Brain microvascular endothelial cell (primary cell): ENCODE data around the gene ADGRG1.

Experiments used
- DNase-seq: peaks from one replicate; pipeline ENCODE4 v3.0.0-alpha.2; 2020
- H3K27ac ChIP-seq: fragments of 250-450 bp; sonication (Bioruptor Pico); 2 replicates; pipeline ENCODE4 v1.5.1; 2020; ENCODE audit warnings: mild to moderate bottlenecking, moderate library complexity
- H3K27me3 ChIP-seq: fragments of 250-450 bp; sonication (Bioruptor Pico); replicated peaks from 2 replicates; pipeline ENCODE4 v1.5.1; 2020; ENCODE audit warnings: mild to moderate bottlenecking
- H3K36me3 ChIP-seq: fragments of 250-450 bp; sonication (Bioruptor Pico); replicated peaks from 2 replicates; pipeline ENCODE4 v1.5.1; 2020; ENCODE audit warnings: mild to moderate bottlenecking
- H3K4me3 ChIP-seq: 2 replicates; pipeline ENCODE4 v1.5.1; 2011; ENCODE audit warnings: low read depth, mild to moderate bottlenecking, control low read depth, low read length, moderate library complexity
- in situ Hi-C: cut with HindIII; loops from 2 replicates; pipeline ENCODE4 v1.10.0; 2017; ENCODE audit warnings: low sequenced_read_pairs, low pct_ligation_motif_present
- TF ChIP-seq, protein P1 (sequence below): IDR thresholded peaks from 2 replicates; pipeline ENCODE4 v1.5.1; 2011; ENCODE audit warnings: low read depth, mild to moderate bottlenecking, moderate library complexity, low read length, control low read depth, inconsistent platforms; ENCODE audit errors: missing control alignments

Gene ADGRG1

GRCh38 chr16:57617604-57618111 lies 10.8 kb upstream of the ADGRG1 start:
- H3K4me3 ChIP-seq, result no peak overlapping the region
- no peak for DNase-seq
- H3K27me3 ChIP-seq, result no peaks in the 10 kb centered on the region
- no peaks in the 10 kb centered on the region for H3K36me3 ChIP-seq
- TF ChIP-seq, protein P1, sequence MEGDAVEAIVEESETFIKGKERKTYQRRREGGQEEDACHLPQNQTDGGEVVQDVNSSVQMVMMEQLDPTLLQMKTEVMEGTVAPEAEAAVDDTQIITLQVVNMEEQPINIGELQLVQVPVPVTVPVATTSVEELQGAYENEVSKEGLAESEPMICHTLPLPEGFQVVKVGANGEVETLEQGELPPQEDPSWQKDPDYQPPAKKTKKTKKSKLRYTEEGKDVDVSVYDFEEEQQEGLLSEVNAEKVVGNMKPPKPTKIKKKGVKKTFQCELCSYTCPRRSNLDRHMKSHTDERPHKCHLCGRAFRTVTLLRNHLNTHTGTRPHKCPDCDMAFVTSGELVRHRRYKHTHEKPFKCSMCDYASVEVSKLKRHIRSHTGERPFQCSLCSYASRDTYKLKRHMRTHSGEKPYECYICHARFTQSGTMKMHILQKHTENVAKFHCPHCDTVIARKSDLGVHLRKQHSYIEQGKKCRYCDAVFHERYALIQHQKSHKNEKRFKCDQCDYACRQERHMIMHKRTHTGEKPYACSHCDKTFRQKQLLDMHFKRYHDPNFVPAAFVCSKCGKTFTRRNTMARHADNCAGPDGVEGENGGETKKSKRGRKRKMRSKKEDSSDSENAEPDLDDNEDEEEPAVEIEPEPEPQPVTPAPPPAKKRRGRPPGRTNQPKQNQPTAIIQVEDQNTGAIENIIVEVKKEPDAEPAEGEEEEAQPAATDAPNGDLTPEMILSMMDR, result no peak
- H3K27ac ChIP-seq, result no peak overlapping the region
- in situ Hi-C loops, result no loop called here

- in situ Hi-C loops, result no loop called here
- DNase-seq, result no peak
- Histone ChIP-seq H3K27ac (no peak overlapping the region), H3K4me3 (no peak overlapping the region), H3K36me3 (no peaks in the 10 kb centered on the region), H3K27me3 (no peaks in the 10 kb centered on the region)
- TF ChIP-seq, protein P1, result no peak
Observed at GRCh38 chr16:57618296-57619132, 9.9 kb upstream of the ADGRG1 start.

GRCh38 chr16:57619133-57619605 lies 9.3 kb upstream of the ADGRG1 start:
- DNase-seq, result no peak
- no peaks in the 10 kb centered on the region for H3K27me3 ChIP-seq
- no peaks in the 10 kb centered on the region for H3K36me3 ChIP-seq
- in situ Hi-C loops, result no loop called here
- TF ChIP-seq, protein P1, result no peak
- no peak overlapping the region for H3K4me3 ChIP-seq
- no peak overlapping the region for H3K27ac ChIP-seq

DNA sequence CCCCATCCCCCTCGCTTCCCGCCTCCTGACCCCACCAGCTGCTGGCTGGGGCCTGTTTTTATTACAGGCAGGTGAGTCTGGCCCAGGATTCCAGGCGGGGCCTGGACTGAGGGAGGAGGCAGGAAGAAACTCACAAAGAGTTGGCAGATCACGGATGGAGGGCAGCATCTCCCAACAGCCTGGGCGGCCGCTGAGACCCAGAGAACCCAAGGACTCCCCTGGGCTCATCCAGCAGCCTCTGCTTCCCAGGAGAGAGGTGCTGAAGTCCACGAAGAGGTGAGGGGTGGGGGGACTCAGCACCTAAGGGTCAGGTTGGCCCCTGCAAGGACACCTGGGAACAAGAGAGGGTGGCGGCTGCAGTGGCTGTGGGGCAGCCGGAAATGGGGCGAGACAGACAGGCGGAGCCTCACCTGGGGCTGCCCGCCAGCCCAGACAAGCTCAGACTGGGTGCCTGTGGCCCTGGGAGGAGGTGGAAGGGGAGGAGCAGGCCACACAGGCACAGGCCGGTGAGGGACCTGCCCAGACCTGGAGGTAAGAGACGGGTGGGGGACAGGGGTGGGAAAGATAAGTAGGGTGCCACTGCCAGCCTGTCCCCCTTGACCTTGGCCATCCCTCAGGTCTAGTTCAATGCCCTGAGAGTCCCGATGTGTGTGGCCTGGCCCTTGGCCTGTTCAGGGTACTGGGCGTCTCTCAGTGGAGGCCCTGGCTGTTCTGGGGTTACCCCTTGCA lies 8.7 kb upstream of the ADGRG1 start:
- Histone ChIP-seq H3K4me3 (no peak overlapping the region), H3K27ac (no peak overlapping the region), H3K36me3 (no peaks in the 10 kb centered on the region), H3K27me3 (no peaks in the 10 kb centered on the region)
- TF ChIP-seq, protein P1, result no peak
- in situ Hi-C loops, result no loop called here
- DNase-seq, result no peak

DNA sequence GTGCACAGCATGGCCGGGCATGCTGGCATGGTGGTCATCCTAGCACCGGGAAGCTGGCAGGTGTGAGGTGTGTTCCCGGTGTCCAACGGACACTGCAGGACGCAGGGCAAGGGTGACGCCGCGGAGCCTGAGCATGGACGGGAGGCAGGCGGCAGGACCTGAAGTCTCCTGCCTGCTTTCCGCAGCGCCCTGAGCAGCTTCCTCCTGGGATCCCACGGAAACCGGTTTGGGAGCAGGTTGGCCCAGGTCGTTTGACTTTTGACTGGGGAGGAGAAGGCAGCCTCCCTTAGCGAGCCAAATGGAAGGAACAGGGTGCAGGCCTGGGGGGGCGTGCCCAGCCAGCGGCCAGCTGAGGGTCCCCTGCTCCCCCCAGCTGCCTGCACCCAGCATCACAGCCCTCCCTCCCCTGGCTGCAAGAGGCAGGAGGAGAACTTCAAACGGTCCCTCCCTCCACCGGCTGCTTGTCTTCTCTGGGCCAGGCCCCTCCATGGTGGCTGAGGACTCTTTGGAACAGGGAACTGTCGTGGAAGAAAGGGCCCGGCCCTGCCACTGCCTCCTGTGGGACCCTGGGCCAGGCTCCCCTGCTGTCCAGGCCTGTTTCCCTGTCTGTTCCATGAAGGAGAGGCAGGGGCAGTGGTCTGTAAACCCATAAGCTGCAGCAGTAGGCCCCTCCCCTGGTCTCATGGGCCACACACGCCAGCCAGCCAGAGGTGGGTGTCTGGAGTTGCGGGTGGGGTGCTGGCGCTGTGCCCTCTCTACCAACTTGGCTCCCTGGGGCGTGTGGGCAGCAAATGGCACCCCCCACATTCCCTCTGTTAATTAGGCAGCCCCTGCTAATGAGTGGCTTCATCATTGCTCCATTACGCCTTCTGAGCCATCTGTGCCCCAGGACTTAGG lies 7.8 kb upstream of the ADGRG1 start:
- H3K36me3 ChIP-seq, result no peaks in the 10 kb centered on the region
- no peak overlapping the region for H3K4me3 ChIP-seq
- in situ Hi-C loops, result no loop called here
- no peak overlapping the region for H3K27ac ChIP-seq
- TF ChIP-seq, protein P1, result no peak
- H3K27me3 ChIP-seq, result no peaks in the 10 kb centered on the region
- no peak for DNase-seq
